Adrenal gland (tissue), 12 donors: ENCODE results near the gene TRAPPC11. TPM values are rescaled to one million over a fixed set of nuclear protein-coding genes. Genes with fewer than 3 reads are reported as not detected.
"Not testable (repeated sequence)": the region's sequence is repeated elsewhere in the genome, so short reads cannot be mapped to it uniquely, and the experiment has no call there.

Source experiments
- DNase-seq, 7 donors: peaks; one replicate each; pipeline ENCODE4 v3.0.0-alpha.2; 2019 to 2020
- H3K27ac ChIP-seq, 5 donors: fragments of 200-600 bp; sonication (generic) in 4 of 5; 1 replicate in 3 of 5; 2 replicates in 2 of 5; pipeline versions ENCODE4 v1.5.1 to v1.8.0; 2016 to 2020; ENCODE audit warnings: mild to moderate bottlenecking in 1 of 5
- H3K27me3 ChIP-seq: fragments of 200-600 bp; 2 replicates; pipeline ENCODE4 v1.8.0; 2021
- H3K36me3 ChIP-seq, 2 donors: fragments of 200-600 bp; replicated peaks in 1 of 2; 1 replicate in 1 of 2; 2 replicates in 1 of 2; pipeline versions ENCODE4 v1.5.1 to v1.8.0; 2018 to 2022
- H3K4me1 ChIP-seq, 2 donors: fragments of 200-600 bp; replicated peaks in 1 of 2; 1 replicate in 1 of 2; 2 replicates in 1 of 2; pipeline versions ENCODE4 v1.5.1 to v1.8.0; 2018 to 2021
- H3K4me3 ChIP-seq, 4 donors: fragments of 200-600 bp; sonication (generic) in 3 of 4; one replicate each; pipeline ENCODE4 v1.5.1; 2016 to 2018
- H3K9me3 ChIP-seq, 3 donors: fragments of 200-600 bp; sonication (generic) in 1 of 3; replicated peaks in 1 of 3; 1 replicate in 2 of 3; 2 replicates in 1 of 3; pipeline versions ENCODE4 v1.5.1 to v1.8.0; 2016 to 2021
- POLR2A ChIP-seq, 2 donors: fragments of 450-650 bp; IDR thresholded peaks; one replicate each; pipeline ENCODE4 v1.6.1; 2017; ENCODE audit warnings: antibody characterized with exemption in 2 of 2, mild to moderate bottlenecking in 2 of 2, moderate library complexity in 1 of 2
- WGBS, 4 donors: extraction: QIAGEN DNeasy Blood & Tissue Kit in 2 of 4; methylation state at CpG; one replicate each; pipeline versions ENCODE4 v1.1.5 to v1.1.7; 2013 to 2017; 5-methylcytosine and 5-hydroxymethylcytosine counted together
- intact Hi-C, 2 donors: fragments of 100-400 bp; cut with DNase I; formaldehyde crosslinking; loops; one replicate each; pipeline versions ENCODE4 v1.14.1 to v1.15.0; 2022 to 2023
- polyA plus RNA-seq, 3 donors: library from polyadenylated mRNA; stranded (reverse); fragments of 200-250 nt in 2 of 3; fragments of 350-450 nt in 1 of 3; fragmentation: Illumina TruSeq in 1 of 3; extraction: RNeasy Lipid Tissue Mini Kit (QIAGEN cat#74804) in 1 of 3; gene quantifications; one replicate each; pipeline ENCODE4 v1.2.3, GENCODE V29; 2013 to 2014
- total RNA-seq, 9 donors: library from RNA; depleted of rRNA in 4 of 9; stranded (reverse); fragments of >200 nt in 4 of 9; fragments of 120-200 nt in 1 of 9; fragmentation: NEBNext Ultra II Directional in 1 of 9; extraction: Animal tissue kit (Norgen Biotek cat#: 25700) in 1 of 9; gene quantifications; one replicate each; pipeline versions ENCODE4 v1.1.0 to v1.2.4, GENCODE V29; 2013 to 2023
- TF ChIP-seq, protein P1 (sequence below), 6 experiments: fragments of 450-650 bp in 4 of 6; fragments of 200-600 bp in 2 of 6; sonication (generic) in 1 of 6; IDR thresholded peaks; 1 replicate in 5 of 6; 2 replicates in 1 of 6; pipeline versions ENCODE4 v1.5.1 to v1.8.0; 2016 to 2021; ENCODE audit warnings: antibody characterized with exemption in 6 of 6, mild to moderate bottlenecking in 2 of 6, moderate library complexity in 1 of 6
- donor health status: healthy with polysubstance abuse.
- donor health status: Bipolar disorder and iron deficiency.
- donor health status: DM: yes; HTN: yes; CAD: no.
- donor health status: DM: no; HTN: no; CAD: no.
- donor health status: DM: no; HTN: no; CAD: no.
- donor health status: DM: yes; HTN: yes; CAD: no.

The TRAPPC11 gene
- total and polyA plus RNA-seq, 12 donors, result 20.5 to 116 (median 44.6) TPM

GRCh38 chr4:183620421-183620820 lies 38.7 kb upstream of the TRAPPC11 start:
- H3K4me3 ChIP-seq, result no peak overlapping the region
- peak in 1 of 7 donors; percentile 19 for DNase-seq
- intact Hi-C loops, result no loop called here
- H3K9me3 ChIP-seq, result no peaks in the 10 kb centered on the region
- 37 to 42% (median 40%) methylated on average over 2 of the region's 2 CpGs for WGBS, 4 donors
- peak overlapping the region in 4 of 5 donors; percentile 47 to 90 (median 75) for H3K27ac ChIP-seq
- H3K27me3 ChIP-seq, result no peaks in the 10 kb centered on the region
- peaks cover 39 to 44% of the 10 kb centered on the region in 2 donors for H3K4me1 ChIP-seq
- H3K36me3 ChIP-seq, result no peaks in the 10 kb centered on the region
- TF ChIP-seq POLR2A (IDR thresholded peaks at IDR 0.05), result no peak
- TF ChIP-seq, protein P1, sequence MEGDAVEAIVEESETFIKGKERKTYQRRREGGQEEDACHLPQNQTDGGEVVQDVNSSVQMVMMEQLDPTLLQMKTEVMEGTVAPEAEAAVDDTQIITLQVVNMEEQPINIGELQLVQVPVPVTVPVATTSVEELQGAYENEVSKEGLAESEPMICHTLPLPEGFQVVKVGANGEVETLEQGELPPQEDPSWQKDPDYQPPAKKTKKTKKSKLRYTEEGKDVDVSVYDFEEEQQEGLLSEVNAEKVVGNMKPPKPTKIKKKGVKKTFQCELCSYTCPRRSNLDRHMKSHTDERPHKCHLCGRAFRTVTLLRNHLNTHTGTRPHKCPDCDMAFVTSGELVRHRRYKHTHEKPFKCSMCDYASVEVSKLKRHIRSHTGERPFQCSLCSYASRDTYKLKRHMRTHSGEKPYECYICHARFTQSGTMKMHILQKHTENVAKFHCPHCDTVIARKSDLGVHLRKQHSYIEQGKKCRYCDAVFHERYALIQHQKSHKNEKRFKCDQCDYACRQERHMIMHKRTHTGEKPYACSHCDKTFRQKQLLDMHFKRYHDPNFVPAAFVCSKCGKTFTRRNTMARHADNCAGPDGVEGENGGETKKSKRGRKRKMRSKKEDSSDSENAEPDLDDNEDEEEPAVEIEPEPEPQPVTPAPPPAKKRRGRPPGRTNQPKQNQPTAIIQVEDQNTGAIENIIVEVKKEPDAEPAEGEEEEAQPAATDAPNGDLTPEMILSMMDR (IDR thresholded peaks at IDR 0.05), result no peak

- intact Hi-C loops, result no loop called here
- no peak for TF ChIP-seq POLR2A (IDR thresholded peaks at IDR 0.05)
- TF ChIP-seq, protein P1 (IDR thresholded peaks at IDR 0.05), result no peak
- Histone ChIP-seq H3K27ac (peak overlapping the region; percentile 47 to 78 (median 70)), H3K9me3 (no peaks in the 10 kb centered on the region), H3K27me3 (no peaks in the 10 kb centered on the region), H3K4me1 (peaks cover 39 to 44% of the 10 kb centered on the region in 2 donors), H3K36me3 (no peaks in the 10 kb centered on the region), H3K4me3 (no peak overlapping the region)
- no peak for DNase-seq
- WGBS, 4 donors, result 32 to 46% (median 35%) methylated on average over 1 of the region's 1 CpG
Observed at GRCh38 chr4:183621875-183622274, 37.2 kb upstream of the TRAPPC11 start.

DNA sequence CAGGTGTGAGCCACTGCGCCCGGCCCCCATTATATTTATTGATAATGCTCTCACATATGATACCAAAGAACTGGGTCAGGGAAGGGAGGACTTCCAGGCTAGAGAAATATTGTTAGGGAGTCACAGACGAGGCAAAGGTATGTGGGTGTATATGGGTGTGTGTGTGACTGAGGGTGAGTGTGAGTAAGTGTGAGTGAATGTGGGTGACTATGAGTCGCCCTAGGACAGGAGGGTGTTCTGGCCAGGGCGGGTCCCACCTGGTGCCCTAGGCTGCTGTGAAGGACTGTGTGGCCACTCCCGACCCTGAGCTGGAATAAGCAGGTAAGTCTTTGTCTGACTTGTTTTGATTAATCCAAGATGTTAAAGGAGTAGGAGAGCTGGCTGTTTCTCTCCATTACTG lies 34.5 kb upstream of the TRAPPC11 start:
- intact Hi-C loops, result no loop called here
- Histone ChIP-seq H3K4me3 (no peak overlapping the region), H3K27me3 (no peaks in the 10 kb centered on the region), H3K9me3 (no peaks in the 10 kb centered on the region), H3K36me3 (no peaks in the 10 kb centered on the region), H3K4me1 (peaks cover 19 to 26% of the 10 kb centered on the region in 2 donors), H3K27ac (no peak overlapping the region)
- no peak for TF ChIP-seq POLR2A (IDR thresholded peaks at IDR 0.05)
- TF ChIP-seq, protein P1 (IDR thresholded peaks at IDR 0.05), result no peak
- WGBS, 4 donors, result 88 to 97% (median 91%) methylated on average over 6 of the region's 6 CpGs
- DNase-seq, result peak in 1 of 7 donors; percentile 10

GRCh38 chr4:183626168-183626567 lies 32.9 kb upstream of the TRAPPC11 start:
- TF ChIP-seq, protein P1 (IDR thresholded peaks at IDR 0.05), result no peak
- no peak for TF ChIP-seq POLR2A (IDR thresholded peaks at IDR 0.05)
- DNase-seq, result peak in 1 of 7 donors; percentile 11
- intact Hi-C loops, result no loop called here
- WGBS, 4 donors, result 69 to 81% (median 76%) methylated on average over 6 of the region's 6 CpGs
- Histone ChIP-seq H3K27ac (no peak overlapping the region), H3K36me3 (no peaks in the 10 kb centered on the region), H3K4me1 (peaks cover 10 to 14% of the 10 kb centered on the region in 2 donors), H3K27me3 (no peaks in the 10 kb centered on the region), H3K9me3 (no peaks in the 10 kb centered on the region), H3K4me3 (no peak overlapping the region)

GRCh38 chr4:183627286-183627685 lies 31.8 kb upstream of the TRAPPC11 start:
- not testable (repeated sequence) for H3K4me1 ChIP-seq
- DNase-seq, result peak in 1 of 7 donors; percentile 19

More at GRCh38 chr4:183627286-183627685, 31.8 kb upstream of the TRAPPC11 start:
- H3K27ac ChIP-seq, H3K27me3 ChIP-seq, H3K36me3 ChIP-seq, intact Hi-C loops, H3K9me3 ChIP-seq, H3K4me3 ChIP-seq: not testable (repeated sequence)
- WGBS, 4 donors, result 89 to 94% (median 92%) methylated on average over 4 to 5 of the region's 5 CpGs
